ENCODE results near the gene QRSL1. TPM values are rescaled to one million over a fixed set of nuclear protein-coding genes. Genes with fewer than 3 reads are reported as not detected.
A peak's percentile ranks its signal among the peaks of the same experiment; 100 is the strongest.

The QRSL1 gene
- total RNA-seq, 4 donors from 2014 or later = 8.2 to 19.8 (median 12.8) TPM

DNA sequence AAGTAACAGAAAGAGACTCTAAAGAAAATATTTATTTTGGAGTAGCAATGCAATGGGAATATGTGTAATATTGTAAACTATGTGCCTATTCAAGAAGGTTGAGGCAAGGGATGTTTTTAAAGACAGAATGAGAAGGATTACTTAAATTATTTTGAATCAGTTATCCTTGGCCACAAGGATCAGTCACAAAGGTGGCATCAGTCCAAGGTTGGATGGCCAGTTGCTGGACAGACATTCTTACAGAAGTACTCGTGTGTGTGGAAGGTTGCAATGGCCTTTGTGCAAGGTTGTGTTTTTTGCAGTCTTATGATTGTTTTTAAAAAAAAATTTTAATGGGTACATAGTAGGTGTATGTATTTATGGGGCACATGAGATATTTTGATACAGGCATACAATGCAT, 2.0 kb downstream of the QRSL1 start:
- H3K36me3 ChIP-seq = no peaks in the 10 kb centered on the region
- TF ChIP-seq POLR2A (IDR thresholded peaks at IDR 0.05) = no peak
- TF ChIP-seq, protein P1, sequence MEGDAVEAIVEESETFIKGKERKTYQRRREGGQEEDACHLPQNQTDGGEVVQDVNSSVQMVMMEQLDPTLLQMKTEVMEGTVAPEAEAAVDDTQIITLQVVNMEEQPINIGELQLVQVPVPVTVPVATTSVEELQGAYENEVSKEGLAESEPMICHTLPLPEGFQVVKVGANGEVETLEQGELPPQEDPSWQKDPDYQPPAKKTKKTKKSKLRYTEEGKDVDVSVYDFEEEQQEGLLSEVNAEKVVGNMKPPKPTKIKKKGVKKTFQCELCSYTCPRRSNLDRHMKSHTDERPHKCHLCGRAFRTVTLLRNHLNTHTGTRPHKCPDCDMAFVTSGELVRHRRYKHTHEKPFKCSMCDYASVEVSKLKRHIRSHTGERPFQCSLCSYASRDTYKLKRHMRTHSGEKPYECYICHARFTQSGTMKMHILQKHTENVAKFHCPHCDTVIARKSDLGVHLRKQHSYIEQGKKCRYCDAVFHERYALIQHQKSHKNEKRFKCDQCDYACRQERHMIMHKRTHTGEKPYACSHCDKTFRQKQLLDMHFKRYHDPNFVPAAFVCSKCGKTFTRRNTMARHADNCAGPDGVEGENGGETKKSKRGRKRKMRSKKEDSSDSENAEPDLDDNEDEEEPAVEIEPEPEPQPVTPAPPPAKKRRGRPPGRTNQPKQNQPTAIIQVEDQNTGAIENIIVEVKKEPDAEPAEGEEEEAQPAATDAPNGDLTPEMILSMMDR (IDR thresholded peaks at IDR 0.05) = no peak
- peak overlapping the region in 1 of 4 donors; percentile 53 for H3K27ac ChIP-seq
- no peak for DNase-seq
- H3K4me3 ChIP-seq = no peak overlapping the region
- peaks cover 0 to 15% (median 0%) of the 10 kb centered on the region in 4 donors for H3K4me1 ChIP-seq
- no peaks in the 10 kb centered on the region for H3K27me3 ChIP-seq
- H3K9me3 ChIP-seq = no peaks in the 10 kb centered on the region

DNA sequence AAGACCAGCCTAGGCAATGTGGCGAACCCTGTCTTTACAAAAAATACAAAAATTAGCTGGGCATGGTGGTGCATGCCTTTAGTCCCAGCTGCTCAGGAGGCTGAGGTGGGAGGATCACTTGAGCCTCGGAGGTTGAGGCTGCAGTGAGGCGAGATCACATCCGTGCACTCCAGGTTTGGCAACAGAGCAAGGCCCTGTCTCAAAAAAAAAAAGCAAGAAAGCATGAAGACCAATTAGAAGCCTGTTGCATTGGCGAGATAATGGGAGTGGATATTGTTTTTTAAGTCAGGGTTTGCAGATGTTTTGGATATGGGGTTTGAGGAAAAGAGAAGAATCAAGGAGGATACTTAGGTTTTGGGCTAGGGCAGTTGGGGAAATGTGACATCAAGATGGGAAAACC, 5.2 kb downstream of the QRSL1 start:
- H3K4me1 ChIP-seq = peaks cover 0 to 7% (median 0%) of the 10 kb centered on the region in 4 donors
- no peaks in the 10 kb centered on the region for H3K36me3 ChIP-seq
- H3K27me3 ChIP-seq = no peaks in the 10 kb centered on the region
- no peaks in the 10 kb centered on the region for H3K9me3 ChIP-seq
- no peak for DNase-seq
- TF ChIP-seq POLR2A (IDR thresholded peaks at IDR 0.05) = no peak
- TF ChIP-seq, protein P1 (IDR thresholded peaks at IDR 0.05) = no peak
- no peak overlapping the region for H3K27ac ChIP-seq
- no peak overlapping the region for H3K4me3 ChIP-seq

GRCh38 chr6:106637051-106637716, 7.8 kb downstream of the QRSL1 start:
- Histone ChIP-seq H3K4me1 (no peaks in the 10 kb centered on the region), H3K27ac (peak overlapping the region in 2 of 4 donors; percentile 63 to 80), H3K9me3 (no peaks in the 10 kb centered on the region), H3K4me3 (no peak overlapping the region), H3K36me3 (peaks cover 0 to 14% (median 0%) of the 10 kb centered on the region in 3 donors), H3K27me3 (no peaks in the 10 kb centered on the region)
- TF ChIP-seq, protein P1 (IDR thresholded peaks at IDR 0.05) = no peak
- no peak for TF ChIP-seq POLR2A (IDR thresholded peaks at IDR 0.05)
- no peak for DNase-seq

DNA sequence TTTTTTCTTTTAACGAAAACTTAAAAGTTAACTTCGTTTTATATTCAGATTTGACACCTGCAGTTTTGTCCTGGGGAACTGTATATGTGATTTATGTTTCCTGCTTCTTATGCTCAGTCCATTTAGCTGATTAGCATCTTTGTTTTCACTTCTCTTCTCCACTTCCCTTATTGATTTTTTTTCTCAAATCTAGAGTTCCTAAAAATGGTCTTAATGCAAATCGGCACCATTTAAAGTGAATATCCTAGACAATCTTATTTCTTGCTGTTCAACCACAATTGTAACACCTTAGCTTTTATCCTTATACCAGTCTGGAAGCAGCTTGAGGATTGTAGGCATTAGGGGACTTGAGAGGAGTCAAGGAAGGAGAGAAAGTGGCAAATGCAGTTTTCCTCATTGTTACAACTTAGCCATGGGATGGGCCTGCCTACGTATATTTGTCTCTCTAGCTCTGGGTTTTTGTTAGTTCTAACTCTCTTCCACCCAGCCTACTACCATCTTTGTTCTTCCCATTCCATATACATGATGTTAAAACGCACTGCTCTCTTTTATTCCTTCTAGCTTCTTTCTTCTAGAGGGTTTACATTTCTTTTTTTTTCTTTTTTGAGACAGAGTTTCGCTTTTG, 8.5 kb downstream of the QRSL1 start:
- no peak for DNase-seq
- Histone ChIP-seq H3K36me3 (peaks cover 0 to 21% (median 0%) of the 10 kb centered on the region in 3 donors), H3K4me1 (no peaks in the 10 kb centered on the region), H3K4me3 (no peak overlapping the region), H3K9me3 (no peaks in the 10 kb centered on the region), H3K27me3 (no peaks in the 10 kb centered on the region), H3K27ac (peak overlapping the region in 2 of 4 donors; percentile 63 to 80)
- TF ChIP-seq POLR2A (IDR thresholded peaks at IDR 0.05) = no peak
- TF ChIP-seq, protein P1 (IDR thresholded peaks at IDR 0.05) = no peak

DNA sequence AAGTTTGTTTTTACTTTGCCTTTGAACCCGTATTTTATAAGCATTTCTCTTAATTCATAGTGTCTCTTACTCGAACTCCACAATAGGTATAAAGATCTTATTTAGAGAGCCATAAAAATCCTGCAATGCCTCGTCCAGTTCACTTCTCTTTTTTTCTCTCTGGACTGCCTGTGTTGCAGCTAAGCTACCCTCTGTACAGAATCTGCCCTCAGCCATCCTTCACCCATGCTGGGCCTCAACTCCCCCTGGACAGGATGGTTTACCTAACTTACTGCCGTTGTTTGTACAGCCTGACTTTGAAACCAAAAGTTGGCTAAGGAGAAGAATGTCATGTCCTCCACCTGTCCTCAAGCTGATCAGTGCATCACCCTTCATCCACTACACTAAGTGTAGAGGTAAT, 10.4 kb downstream of the QRSL1 start:
- Histone ChIP-seq H3K27me3 (no peaks in the 10 kb centered on the region), H3K4me1 (no peaks in the 10 kb centered on the region), H3K9me3 (no peaks in the 10 kb centered on the region), H3K27ac (peak overlapping the region in 1 of 4 donors; percentile 22), H3K4me3 (no peak overlapping the region), H3K36me3 (peaks cover 0 to 41% (median 0%) of the 10 kb centered on the region in 3 donors)
- TF ChIP-seq, protein P1 (IDR thresholded peaks at IDR 0.05) = no peak
- TF ChIP-seq POLR2A (IDR thresholded peaks at IDR 0.05) = no peak
- no peak for DNase-seq
